NCI-H345 treated with DMSO at 0.1 percent for 48 hours (cell line): ENCODE data around the gene MRPL14.

Experiments used
- DNase-seq: peaks from one replicate; lab custom pipeline; 2025; ENCODE audit not compliant: unreplicated experiment; lab: John Stamatoyannopoulos, UW

MRPL14 gene

DNA sequence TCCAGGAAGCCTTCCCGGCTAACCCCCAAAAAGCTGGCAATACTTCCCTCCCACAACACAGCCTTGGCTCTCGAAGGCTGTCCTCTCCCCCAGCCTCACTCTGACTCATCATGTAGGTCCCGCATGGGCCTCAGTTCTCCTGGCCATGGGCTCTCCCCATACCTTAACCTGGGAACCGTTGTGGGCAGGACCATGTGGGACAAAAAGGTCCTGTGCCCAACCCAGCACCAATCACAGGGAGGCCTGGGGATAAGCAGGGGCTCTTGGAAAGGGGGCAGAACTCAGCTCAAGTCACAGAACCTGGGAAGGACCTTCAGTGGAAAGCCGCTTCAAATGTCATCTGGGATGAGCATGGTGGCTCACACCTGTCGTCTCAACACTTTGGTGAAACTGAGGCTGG is 45.5 kb downstream of the MRPL14 start:
- DNase-seq, result no peak

DNA sequence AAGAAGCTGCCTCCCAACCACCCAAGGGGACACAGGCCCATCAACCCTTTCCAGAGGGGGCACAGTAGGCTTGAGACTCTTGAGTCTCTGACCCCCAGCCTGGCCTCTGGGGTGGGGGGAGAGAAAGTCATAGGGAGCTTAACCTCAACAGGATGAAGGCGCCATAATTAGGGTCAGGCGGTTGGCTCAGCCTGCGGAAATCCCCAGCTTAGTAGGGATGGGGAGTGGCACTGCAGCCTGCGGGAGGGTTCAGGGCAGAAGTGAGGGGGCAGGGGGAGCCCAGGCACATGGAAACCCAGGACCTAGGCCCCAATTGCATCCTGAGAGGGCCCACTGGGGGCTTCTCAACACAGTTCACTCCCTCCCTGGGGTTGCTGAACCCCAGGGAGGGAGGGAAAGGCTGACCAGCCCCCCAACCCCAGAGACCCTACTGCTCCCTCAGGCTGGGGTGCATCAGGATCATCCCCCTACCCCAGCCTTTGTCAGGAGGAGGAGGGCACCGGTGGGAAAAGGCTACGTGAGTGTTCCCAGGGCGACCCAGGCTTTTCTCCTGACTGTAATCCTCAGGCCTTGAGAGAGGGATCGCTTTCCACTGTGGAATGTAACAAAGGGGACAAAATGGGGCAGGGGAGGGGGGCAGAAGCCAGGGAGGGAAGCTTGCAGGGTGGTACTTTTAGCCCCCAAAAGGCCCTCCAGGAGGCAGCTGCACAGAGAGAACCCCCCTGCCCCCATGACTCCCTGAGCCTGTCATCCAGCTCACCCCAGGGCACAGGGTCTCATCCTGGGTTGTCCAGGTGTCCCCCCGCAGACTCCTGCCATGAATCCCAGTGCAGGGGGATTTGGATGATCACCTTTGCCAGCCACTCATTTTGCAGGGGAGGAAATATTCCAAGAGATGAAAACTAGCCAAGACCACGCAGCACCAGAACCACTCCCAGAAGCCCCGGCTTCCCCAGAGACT is 46.4 kb downstream of the MRPL14 start:
- no peak for DNase-seq

DNA sequence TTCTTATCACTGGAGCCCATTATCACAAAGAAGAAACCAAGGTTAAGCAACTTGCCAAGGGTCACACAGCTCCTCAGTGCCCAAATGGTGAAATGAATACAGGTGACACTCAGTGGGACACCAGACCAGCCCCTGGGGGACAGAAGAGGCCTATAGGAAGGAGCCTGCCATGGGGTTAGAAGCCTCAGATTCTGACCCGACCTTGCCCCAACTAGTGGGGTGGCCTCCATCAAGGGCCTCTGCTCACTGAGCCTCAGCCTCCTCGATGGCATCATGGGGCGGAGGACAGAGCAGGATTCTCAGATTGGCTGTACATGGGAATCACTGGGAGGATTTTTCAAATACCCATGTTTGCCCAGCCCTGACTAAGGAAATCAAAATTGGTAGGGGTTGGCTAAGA is 47.6 kb downstream of the MRPL14 start:
- no peak for DNase-seq

DNA sequence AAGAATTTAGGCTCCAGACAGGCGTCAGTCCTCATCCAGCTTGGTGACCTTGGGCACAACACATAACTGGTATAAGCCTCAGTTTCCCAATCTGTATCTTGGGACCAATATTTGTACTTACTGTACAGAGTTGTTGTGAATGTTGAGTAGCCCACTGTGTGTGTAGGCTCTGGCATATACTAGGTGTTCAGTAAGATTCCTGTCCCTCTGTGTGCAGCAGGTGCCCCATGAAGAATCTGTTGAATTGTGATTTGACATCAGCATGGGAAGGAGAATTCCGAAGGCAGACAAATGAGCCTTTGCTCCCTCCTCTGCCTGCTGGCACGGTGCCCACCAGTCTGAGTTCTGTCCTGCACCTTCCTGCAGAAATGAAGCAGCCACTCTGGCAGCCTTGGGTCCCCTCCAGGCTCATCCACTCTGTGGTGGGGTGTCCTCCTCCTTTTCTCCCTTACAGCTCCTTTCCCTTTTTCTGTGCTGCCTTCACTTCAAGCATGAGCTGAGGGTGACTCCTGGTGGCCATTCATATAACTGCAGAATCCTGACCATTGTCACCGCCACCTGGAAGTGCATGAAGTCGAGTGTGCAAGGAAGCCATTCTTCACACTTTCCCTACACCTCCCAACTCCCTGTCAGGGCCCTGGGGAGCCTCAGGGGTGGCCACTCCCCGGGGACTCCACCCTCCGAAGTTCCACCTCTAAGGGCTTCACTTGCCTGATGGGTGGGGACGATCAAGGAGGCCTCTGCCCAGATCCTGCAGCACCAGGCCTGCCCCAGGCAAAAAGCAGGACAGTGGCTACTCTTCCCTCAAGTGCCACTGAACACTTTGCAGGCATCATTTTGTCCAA is 48.2 kb downstream of the MRPL14 start:
- DNase-seq, result no peak

DNA sequence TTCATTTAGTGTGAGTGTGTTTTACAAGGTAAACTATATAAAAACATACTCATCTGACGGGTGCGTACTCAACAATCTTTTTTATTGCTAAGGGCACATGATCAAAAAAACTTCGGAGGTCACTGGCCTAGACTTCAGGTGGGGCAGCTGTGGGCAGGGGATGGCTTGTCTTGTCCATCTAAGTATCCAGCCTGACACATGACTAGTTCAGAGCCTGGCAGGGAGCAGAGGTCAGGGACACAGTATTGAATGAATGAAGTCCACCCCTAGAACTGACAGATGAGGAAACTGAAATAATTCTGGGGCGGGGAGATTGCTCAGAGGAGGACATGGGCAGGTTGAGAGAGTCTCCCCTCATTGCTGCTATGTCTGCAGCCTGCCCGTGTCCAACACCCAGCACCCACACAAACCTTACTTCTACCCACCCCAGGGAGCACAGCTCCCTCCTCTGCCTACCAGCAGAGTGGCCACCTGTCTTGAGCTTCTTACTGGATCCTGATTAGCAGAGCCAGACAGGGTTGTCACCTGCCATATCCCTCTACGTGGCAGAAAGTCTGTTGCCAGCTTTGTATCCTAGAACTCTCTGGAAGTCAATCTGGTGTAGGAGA is 48.9 kb downstream of the MRPL14 start:
- no peak for DNase-seq

DNA sequence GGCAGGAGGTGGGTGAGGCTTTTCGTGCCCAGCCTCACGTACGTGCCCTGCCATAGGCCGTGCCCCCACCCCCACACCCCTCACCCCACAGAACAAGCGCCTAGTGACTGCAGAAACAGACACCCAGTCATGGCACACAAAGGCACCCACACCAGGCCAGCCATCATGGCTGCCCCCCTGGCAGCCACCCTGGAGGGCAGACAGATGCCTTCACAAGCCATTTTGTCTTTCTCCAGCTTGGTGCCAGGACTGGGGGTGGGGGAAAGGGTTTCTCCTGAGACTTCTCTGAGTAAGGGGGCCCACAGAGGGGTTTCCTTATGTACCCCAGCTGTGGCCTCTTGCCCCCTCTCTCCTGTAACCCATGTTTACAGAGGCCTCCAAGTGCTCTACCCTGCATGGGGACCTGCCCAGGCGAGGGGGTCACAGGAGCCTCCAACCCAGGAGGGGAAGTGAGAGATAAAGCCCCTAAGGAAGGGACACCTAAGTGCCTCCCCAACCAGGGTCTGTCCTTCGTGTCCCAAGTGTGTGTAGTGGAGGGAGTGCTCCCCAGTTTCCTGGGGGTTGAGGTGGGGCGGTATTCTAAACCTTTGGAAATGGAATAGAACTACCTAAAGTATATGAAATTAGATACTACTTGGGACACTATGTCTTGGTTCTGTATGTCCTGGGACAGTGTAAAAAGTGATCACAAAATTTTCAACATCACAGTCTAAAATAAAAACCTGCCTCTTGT is 49.9 kb downstream of the MRPL14 start:
- DNase-seq, result no peak

DNA sequence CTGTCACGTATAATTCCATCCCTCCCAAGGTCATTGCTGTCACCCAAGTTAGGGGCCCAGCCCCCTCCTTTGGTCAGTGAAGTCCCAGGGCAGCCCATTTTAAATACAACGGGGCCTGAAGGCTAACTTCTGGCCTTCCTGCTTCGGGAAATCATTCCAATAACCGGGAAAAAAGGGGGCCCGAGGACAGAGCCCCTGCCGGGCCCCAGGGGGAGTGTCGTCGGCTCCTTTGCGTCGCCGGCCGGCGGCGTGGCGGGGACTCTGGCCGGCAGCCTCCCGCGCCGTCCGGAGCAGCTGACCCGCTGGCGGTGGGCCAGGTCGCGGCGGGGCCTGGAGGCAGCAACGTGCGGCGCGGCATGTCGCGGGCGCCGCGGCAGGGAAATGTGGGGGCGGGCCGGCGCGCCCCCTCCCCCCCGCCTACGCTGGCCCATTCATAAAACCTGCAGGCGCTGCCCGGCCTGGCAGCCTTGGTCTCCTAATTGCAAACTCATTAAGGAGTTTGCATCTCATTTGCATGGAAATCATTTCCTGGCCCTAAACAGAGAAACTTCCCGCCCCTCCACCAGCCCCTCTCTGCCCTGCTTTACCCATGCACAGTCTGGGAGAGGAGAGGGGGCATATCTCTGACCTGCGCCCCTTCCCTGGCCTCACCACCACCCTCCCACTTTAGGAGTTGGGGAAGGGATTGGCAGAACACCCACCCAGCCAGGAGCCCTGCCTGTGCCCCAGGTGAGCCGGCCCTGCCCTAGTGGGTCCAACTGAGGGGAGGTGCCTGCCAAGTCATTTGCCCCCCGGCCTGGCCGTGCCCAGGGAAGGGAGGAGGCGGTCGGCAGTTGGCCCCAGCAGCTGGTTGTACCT is 50.7 kb downstream of the MRPL14 start:
- no peak for DNase-seq

DNA sequence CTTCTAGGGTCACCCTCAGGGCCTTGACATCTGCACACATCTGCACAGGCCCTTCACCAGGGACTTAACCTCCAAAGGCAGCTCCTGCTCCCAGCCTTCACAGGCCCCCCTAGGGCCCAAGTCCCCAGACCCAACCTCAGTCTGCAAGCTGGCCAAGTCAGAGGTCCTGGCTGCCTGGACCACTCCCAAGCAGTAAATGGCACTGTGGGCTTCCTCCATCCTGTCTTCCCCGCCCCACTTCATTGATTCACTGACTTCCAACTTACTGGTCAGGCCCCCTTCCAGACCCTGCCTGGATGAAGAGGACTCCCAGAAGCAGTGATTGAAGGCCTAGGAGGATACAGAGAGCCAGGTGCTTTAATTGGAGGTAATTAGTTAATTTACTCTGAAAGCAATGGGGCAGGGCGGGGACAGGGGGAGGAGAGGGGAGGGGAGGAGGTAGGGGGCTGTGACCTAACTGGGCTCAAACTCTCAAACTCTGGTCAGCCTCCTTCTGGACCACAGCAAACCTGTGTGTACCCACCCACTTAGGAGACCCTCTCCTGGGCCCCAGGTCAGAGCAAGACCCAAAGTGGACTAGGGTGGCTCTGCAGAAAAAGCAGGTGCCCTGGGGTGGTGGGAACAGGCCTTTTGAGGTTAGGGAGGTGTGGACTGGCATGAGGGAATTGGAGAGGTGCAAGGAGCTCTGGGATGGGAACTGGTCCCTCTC is 51.5 kb downstream of the MRPL14 start:
- no peak for DNase-seq

DNA sequence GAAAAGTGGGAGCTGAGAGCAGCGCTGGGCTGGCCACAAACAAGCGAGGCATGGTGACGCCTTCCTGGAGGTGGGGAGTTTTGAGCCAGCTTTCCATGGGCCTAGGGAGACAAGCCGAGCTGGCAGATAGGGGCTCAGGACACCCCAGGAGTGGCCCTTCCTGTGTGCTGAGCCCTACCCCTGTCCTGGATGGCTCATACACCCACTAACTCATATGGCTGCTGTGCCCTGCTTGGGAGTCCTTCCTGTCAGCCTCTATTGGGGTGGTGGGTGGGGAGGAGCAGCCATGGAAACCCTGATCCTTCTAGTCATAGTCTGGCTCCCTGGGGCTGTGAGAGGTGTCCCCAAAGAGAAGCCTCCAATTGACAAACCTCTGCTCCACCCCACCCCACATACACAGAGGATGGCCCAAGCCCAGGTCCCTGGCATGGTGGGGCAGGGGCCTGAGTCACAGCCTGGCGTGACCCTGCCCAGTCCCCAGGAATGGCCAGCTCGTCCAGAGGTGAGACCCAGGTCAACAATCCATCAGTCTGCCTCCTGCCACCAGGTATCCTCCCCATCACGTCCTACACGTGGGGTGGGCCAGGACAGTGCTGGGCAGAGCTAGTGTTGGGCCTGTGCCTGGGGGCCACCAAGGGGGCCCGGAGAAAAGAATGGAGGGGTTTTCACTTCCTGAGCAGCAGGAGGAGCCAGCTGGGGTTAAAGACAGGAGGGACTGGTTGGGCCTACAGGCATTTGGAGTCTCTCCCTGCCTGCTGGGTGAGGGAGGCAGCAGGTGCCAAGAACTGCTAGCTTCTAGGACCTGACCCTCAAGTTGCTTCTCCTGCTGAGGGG is 52.2 kb downstream of the MRPL14 start:
- DNase-seq, result no peak

DNA sequence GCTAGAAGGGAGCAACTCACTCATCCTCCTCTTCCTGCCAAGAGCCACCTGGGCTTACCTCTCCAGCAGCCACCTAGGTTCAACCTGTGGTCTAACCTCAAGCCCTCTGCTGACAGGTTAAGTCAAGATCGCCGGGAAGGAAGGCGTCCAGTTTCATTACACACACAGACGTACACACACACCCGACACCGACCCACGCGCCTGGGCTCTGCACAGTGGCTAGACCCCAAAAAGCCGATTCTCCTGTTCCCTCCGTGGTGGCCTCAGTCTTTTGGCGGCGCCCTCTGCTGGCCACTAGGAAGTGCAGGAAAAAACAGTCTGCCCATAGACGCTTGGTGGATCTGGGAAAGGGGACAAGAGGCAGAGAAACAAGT is 52.8 kb downstream of the MRPL14 start:
- no peak for DNase-seq

DNA sequence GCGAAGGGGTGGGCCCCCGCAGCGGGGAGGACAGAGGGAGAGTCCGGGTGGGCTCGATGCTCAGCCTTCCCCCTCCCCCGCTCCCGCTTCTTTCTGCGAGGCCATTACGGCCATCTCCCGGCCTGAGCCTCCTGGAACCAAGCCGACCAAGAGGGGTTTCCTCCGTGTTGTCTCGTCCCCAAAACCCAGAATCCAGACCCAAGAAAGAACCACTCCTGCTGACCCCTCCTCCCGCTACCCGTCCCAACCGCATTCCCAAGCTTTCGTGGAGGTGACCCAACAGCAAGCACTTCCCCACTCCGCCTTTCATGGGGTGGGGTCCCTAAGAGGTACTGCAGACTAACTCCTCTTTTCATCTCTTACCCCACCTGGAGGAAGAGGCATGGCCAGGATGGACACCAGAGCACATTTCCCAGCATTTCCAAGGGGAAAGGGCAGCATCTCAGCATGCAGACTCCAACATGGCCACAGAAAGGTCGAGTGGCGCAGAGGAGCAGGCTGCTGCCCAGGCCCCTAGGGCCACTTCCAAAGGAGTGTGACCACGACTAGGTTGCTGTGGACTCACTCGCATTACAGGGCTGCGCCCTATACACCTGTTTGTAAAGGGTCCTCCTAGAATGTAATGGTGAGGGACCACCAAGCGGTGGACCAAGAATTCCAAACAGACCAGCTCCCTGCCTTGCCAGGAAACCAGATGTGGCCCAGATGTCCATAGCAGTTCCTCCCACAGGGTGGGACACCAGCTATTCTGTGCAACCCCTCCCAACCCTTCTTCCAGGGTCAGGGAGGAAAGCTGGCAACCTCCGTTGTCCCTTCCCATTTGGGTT is 53.4 kb downstream of the MRPL14 start:
- no peak for DNase-seq

DNA sequence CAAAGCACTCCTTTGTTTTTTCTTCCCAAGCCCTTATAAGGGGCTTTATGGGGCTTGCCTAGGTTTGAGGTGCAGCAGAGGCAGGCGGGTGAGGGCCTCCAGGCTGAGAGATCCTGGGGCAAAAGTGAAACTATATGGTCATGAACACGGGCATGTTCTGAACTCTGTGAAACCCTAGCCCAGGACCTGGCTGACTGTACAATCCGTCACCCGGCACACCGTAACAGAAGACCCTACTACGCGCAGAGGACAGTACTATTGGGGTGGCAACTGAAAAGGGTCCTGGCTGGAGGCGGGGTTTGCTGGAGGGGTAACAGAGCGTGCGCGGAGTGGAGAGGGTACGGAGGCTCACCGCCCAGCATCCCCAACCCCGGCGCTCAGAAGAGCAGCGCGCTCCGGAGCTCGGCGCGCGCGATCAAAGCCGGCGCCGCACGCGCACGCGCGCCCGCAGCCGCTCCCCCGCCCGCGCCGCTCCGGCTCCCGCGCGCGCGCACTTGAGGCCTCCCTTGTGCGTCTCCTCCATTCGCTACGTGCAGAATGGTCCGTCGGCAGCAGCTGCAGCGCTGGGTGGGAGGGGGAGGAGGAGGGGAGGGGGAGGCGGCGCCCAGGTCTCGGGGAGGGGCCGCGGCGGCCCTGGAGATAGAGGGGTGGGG is 54.2 kb downstream of the MRPL14 start:
- no peak for DNase-seq

DNA sequence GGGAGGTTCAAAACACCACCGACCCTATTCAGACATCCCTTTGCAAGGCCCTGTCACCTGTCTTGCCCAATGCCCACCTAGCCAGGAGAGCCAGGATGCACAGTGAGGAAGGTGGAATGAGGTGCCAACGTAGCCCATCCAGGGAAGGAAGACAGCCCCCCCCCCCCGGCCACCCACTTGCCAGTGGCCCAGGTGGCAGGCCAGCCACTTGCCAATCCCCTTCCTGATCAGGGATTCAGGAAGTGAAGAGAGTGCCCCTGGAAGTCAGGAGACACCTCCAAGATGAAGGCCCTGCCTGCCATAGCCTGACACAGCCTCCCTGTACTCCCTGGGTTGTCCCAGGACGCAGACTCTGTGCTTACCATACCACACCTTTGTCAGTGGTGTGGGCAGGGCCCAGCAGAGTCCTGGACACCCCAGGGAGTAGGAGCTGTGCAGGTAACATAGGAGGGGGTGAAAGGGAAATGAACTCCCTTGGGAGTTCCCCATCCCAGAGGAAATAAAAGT is 54.7 kb downstream of the MRPL14 start:
- no peak for DNase-seq

DNA sequence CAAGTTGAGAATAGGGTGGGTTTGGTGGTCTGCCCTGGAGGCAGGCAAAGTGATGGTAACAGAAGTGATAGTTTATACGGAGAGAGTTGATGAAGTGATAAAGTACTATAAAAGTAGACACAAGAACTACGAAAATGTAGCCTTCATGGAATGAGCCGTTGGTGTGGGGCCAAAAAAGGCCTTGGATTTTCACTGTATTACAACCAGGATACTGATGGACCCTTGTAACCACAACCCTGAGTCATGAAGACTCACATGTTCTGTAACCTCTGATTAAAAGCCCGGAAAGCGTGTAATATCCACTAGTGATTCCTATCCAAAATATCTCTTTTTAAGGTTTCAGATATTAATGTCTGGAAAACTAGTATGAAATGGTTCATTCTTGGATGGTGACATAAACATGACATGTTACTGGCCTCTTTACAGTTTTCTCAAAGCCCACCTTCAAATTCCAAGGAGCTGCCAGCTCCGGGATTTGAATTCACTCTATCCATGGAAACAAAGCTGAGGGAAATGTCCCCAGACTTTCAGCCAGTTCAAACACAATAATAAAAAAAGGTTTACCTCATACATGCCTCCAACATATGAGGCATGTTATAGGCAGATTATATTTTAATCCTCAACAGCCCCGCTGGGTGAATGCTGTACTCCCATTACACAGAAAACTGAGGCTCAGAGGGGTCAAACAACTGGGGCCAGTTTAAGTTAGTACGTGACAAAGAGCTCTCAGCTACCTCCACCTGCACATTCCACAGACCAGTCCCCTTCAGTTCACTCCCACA is 55.4 kb downstream of the MRPL14 start:
- DNase-seq, result no peak

DNA sequence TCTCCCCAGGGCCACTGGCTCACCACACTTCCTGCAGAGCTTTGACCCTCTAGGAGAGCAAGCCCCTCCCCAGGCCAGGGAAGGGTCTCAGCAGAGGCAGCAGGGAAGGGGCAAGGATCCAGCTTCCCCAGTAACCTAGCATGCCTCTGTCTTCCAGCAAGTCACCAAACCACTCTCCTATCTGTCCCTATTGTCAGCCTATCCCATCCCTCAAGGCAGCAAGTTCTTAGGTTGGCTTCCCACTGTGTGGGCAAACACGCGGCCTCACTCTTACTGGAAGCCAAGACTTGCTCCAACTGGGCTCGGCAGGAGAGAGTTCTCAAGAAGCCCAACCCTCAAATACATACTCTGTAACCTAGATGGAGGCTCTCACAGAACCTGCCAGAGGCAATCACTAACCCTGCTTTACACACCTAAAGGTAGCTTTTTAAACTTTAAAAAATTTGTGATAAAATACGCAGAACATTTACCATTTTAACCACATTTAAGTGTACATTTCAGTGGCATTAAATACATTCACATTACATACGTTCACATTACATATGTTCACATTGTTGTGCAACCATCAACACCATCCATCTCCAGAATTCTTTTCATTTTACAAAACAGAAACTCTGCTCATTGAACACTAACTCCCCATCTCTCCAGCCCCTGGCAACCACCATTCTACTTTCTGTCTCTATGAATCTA is 58.5 kb downstream of the MRPL14 start:
- no peak for DNase-seq
